Loucy (cell line): ENCODE results near the gene HMGN3.

Experiments
- H2AFZ ChIP-seq: fragments of 200-600 bp; sonication (generic); 2 replicates; pipeline ENCODE4 v1.6.0; 2016; ENCODE audit warnings: antibody characterized with exemption, mild to moderate bottlenecking, low read length, moderate library complexity
- H3F3A ChIP-seq: fragments of 200-600 bp; 2 replicates; pipeline ENCODE4 v1.6.0; 2016; ENCODE audit warnings: antibody characterized with exemption, low read depth, mild to moderate bottlenecking
- H3K27me3 ChIP-seq: fragments of 200-600 bp; sonication (generic); 2 replicates; pipeline ENCODE4 v1.6.1; 2014; ENCODE audit warnings: low read length, mild to moderate bottlenecking; ENCODE audit not compliant: insufficient read depth, poor library complexity, severe bottlenecking
- H3K36me3 ChIP-seq: fragments of 200-600 bp; sonication (generic); 2 replicates; pipeline ENCODE4 v1.6.1; 2016; ENCODE audit warnings: low read length; ENCODE audit not compliant: insufficient read depth
- H3K4me1 ChIP-seq: fragments of 200-600 bp; sonication (generic); 2 replicates; pipeline ENCODE4 v1.5.1; 2014; ENCODE audit warnings: low read length, mild to moderate bottlenecking; ENCODE audit not compliant: insufficient read depth, poor library complexity, severe bottlenecking
- H3K4me2 ChIP-seq: fragments of 200-600 bp; sonication (generic); 2 replicates; pipeline ENCODE4 v1.6.0; 2014; ENCODE audit warnings: antibody characterized with exemption, low read length, low read depth, mild to moderate bottlenecking; ENCODE audit not compliant: poor library complexity, severe bottlenecking
- H3K4me3 ChIP-seq: fragments of 200-600 bp; sonication (generic); 2 replicates; pipeline ENCODE4 v1.5.1; 2014; ENCODE audit warnings: low read length, mild to moderate bottlenecking, mixed read lengths; ENCODE audit not compliant: poor library complexity, severe bottlenecking
- H3K79me2 ChIP-seq: fragments of 200-600 bp; sonication (generic); 2 replicates; pipeline ENCODE4 v1.6.1; 2014; ENCODE audit warnings: low read length; ENCODE audit not compliant: insufficient read depth
- H3K9ac ChIP-seq: fragments of 200-600 bp; sonication (generic); 2 replicates; pipeline ENCODE4 v1.6.0; 2014; ENCODE audit warnings: mild to moderate bottlenecking, low read depth, low read length, moderate library complexity; ENCODE audit not compliant: poor library complexity, severe bottlenecking
- H3K9me2 ChIP-seq: fragments of 200-600 bp; sonication (generic); replicated peaks from 2 replicates; pipeline ENCODE4 v1.6.1; 2016; ENCODE audit warnings: low read depth, low read length, mixed read lengths
- H3K9me3 ChIP-seq: fragments of 200-600 bp; sonication (generic); 2 replicates; pipeline ENCODE4 v1.6.1; 2014; ENCODE audit warnings: mild to moderate bottlenecking, antibody characterized with exemption, low read length, low read depth; ENCODE audit not compliant: insufficient read depth
- H4K20me1 ChIP-seq: fragments of 200-600 bp; sonication (generic); 2 replicates; pipeline ENCODE4 v1.6.0; 2014; ENCODE audit warnings: antibody characterized with exemption, low read length, mild to moderate bottlenecking; ENCODE audit not compliant: insufficient read depth, poor library complexity, severe bottlenecking
- CTCF ChIP-seq: fragments of 200-600 bp; sonication (generic); conservative IDR thresholded peaks from 2 replicates; pipeline ENCODE4 v1.5.1; 2014; ENCODE audit warnings: mild to moderate bottlenecking, antibody characterized with exemption, low read length
- EZH2phosphoT487 ChIP-seq: fragments of 200-600 bp; IDR thresholded peaks from 2 replicates; pipeline ENCODE4 v1.6.1; 2018; ENCODE audit warnings: antibody characterized with exemption, mild to moderate bottlenecking, moderate library complexity, borderline replicate concordance

The HMGN3 gene

GRCh38 chr6:79232696-79233462, 1.6 kb downstream of the HMGN3 start:
- Histone ChIP-seq H3K4me2 (peak overlapping the region; percentile 93), H3K9ac (peak overlapping the region; percentile 97), H3K79me2 (peaks cover 65% of the 10 kb centered on the region), H3F3A (no peaks in the 10 kb centered on the region; the same call in 1 of the 2 replicates), H3K27me3 (no peaks in the 10 kb centered on the region), H3K4me3 (peak overlapping the region; percentile 95), H3K36me3 (no peaks in the 10 kb centered on the region), H3K9me3 (no peaks in the 10 kb centered on the region), H2AFZ (peak overlapping the region; percentile 96; the same call in 1 of the 2 replicates), H4K20me1 (peaks cover 46% of the 10 kb centered on the region), H3K4me1 (peaks cover 49% of the 10 kb centered on the region), H3K9me2 (no peaks in the 10 kb centered on the region)
- no peak for TF ChIP-seq EZH2phosphoT487

- Histone ChIP-seq H4K20me1 (peaks cover 58% of the 10 kb centered on the region), H3K9ac (peak overlapping the region; percentile 97), H3K9me2 (no peaks in the 10 kb centered on the region), H3F3A (no peaks in the 10 kb centered on the region; the same call in 1 of the 2 replicates), H3K36me3 (no peaks in the 10 kb centered on the region), H3K4me2 (peak overlapping the region; percentile 93), H3K79me2 (peaks cover 77% of the 10 kb centered on the region), H3K27me3 (no peaks in the 10 kb centered on the region), H3K4me1 (peaks cover 57% of the 10 kb centered on the region), H2AFZ (no peak overlapping the region), H3K4me3 (peak overlapping the region; percentile 95), H3K9me3 (no peaks in the 10 kb centered on the region)
- no peak for TF ChIP-seq CTCF
Observed at GRCh38 chr6:79231666-79232065, 2.8 kb downstream of the HMGN3 start.

GRCh38 chr6:79231101-79231500, 3.4 kb downstream of the HMGN3 start:
- H3K4me2 ChIP-seq: peak overlapping the region; percentile 93
- no peaks in the 10 kb centered on the region; the same call in 1 of the 2 replicates for H3F3A ChIP-seq
- no peaks in the 10 kb centered on the region for H3K9me2 ChIP-seq
- H2AFZ ChIP-seq: no peak overlapping the region
- no peaks in the 10 kb centered on the region for H3K27me3 ChIP-seq
- H3K4me3 ChIP-seq: peak overlapping the region; percentile 95
- no peaks in the 10 kb centered on the region for H3K9me3 ChIP-seq
- TF ChIP-seq CTCF (no peak), EZH2phosphoT487 (no peak)
- no peaks in the 10 kb centered on the region for H3K36me3 ChIP-seq
- peaks cover 64% of the 10 kb centered on the region for H4K20me1 ChIP-seq
- peaks cover 62% of the 10 kb centered on the region for H3K4me1 ChIP-seq
- peaks cover 82% of the 10 kb centered on the region for H3K79me2 ChIP-seq
- peak overlapping the region; percentile 97 for H3K9ac ChIP-seq

- H2AFZ ChIP-seq: no peak overlapping the region
- TF ChIP-seq CTCF (no peak), EZH2phosphoT487 (no peak)
- no peaks in the 10 kb centered on the region for H3K9me3 ChIP-seq
- no peaks in the 10 kb centered on the region; the same call in 1 of the 2 replicates for H3F3A ChIP-seq
- H3K4me1 ChIP-seq: peaks cover 65% of the 10 kb centered on the region
- no peak overlapping the region for H3K9ac ChIP-seq
- H4K20me1 ChIP-seq: peaks cover 72% of the 10 kb centered on the region
- H3K4me2 ChIP-seq: peak overlapping the region; percentile 93
- no peaks in the 10 kb centered on the region for H3K9me2 ChIP-seq
- H3K27me3 ChIP-seq: no peaks in the 10 kb centered on the region
- peak overlapping the region; percentile 95 for H3K4me3 ChIP-seq
- peaks cover 91% of the 10 kb centered on the region for H3K79me2 ChIP-seq
- no peaks in the 10 kb centered on the region for H3K36me3 ChIP-seq
Observed at GRCh38 chr6:79230149-79230548, 4.3 kb downstream of the HMGN3 start.
